Spinal cord (tissue), 10 donors: ENCODE data around the gene GNPTAB. TPM values are rescaled to one million over a fixed set of nuclear protein-coding genes. Genes with fewer than 3 reads are reported as not detected.

Experiments
- DNase-seq, 6 donors: peaks; one replicate each; pipeline versions ENCODE4 v3.0.0 to v3.0.0-alpha.2; 2013 to 2015; ENCODE audit warnings: low spot score in 6 of 6, low read depth in 4 of 6
- H3K27ac ChIP-seq: one replicate; pipeline ENCODE4 v1.5.1; 2013; ENCODE audit warnings: low read depth, low read length, control low read depth
- H3K27me3 ChIP-seq: one replicate; pipeline ENCODE4 v1.6.1; 2013; ENCODE audit warnings: low read length; ENCODE audit not compliant: control insufficient read depth, insufficient read depth
- H3K36me3 ChIP-seq: one replicate; pipeline ENCODE4 v1.6.1; 2013; ENCODE audit warnings: low read length; ENCODE audit not compliant: control insufficient read depth, insufficient read depth
- H3K4me1 ChIP-seq: one replicate; pipeline ENCODE4 v1.6.1; 2013; ENCODE audit warnings: low read length; ENCODE audit not compliant: control insufficient read depth, insufficient read depth
- H3K4me3 ChIP-seq: one replicate; pipeline ENCODE4 v1.5.1; 2013; ENCODE audit warnings: low read depth, low read length, control low read depth
- H3K9me3 ChIP-seq: one replicate; pipeline ENCODE4 v1.6.1; 2013; ENCODE audit warnings: low read length; ENCODE audit not compliant: control insufficient read depth, insufficient read depth
- WGBS: methylation state at CpG from one replicate; pipeline ENCODE4 v1.1.5; 2013; ENCODE audit warnings: missing lambda C conversion rate; ENCODE audit not compliant: insufficient coverage; 5-methylcytosine and 5-hydroxymethylcytosine counted together
- polyA plus RNA-seq, 2 donors: library from polyadenylated mRNA; unstranded; fragments of 120-200 nt; gene quantifications; one replicate each; pipeline ENCODE4 v1.2.1, GENCODE V29; 2013; ENCODE audit not compliant: insufficient read length in 2 of 2
- small RNA-seq: library from RNA; depleted of rRNA; stranded (forward); fragments of <200 nt; gene quantifications from one replicate; pipeline ENCODE3, GENCODE V24; 2014; ENCODE audit warnings: low replicate concordance
- total RNA-seq, 2 donors: library from RNA; depleted of rRNA in 1 of 2; stranded (reverse); fragments of 120-200 nt in 1 of 2; fragments of >200 nt in 1 of 2; gene quantifications; one replicate each; pipeline versions ENCODE4 v1.2.3 to v1.2.4, GENCODE V29; 2013 to 2014
- donor health status: healthy.

The GNPTAB gene
- total and polyA plus RNA-seq, 4 donors = 33.3 to 63.4 (median 59.5) TPM

DNA sequence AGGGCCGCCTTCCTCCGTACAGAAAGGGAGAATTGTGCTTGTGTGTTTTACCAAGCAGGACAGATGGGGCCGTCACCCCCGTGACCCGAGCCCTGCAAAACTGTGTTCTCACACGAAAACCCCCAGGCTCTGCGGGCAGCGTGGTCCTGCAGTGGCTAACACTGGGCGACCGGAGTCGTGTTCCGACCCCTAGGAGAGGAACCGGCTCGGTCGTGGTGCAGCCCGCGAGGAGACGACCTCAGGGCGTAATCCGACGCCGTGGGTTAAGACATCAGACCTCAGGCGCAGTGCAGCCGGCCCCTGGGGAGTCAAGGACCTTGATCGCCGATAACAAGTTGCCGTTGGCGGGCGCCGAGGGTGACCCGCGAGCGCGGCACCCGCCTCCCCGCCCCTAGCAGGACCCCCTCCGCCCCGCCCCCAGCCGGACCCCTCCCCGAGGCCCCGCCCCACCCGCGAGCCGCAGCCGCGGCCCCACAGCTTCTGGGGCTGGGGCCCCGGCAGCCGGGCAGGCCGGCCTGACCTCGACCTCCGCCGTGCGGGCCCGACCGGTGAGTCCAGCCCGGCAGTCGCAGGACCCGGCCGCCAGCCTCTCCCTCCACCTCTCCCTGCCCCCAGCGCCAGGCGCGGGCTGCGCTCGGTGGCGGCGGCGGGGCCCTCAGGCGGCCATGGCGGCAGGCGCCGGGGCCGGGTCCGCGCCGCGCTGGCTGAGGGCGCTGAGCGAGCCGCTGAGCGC, 133.4 kb downstream of the GNPTAB start, which contains the start of gene CHPT1:
Gene CHPT1 (plus strand): TSS at position 444 of the 733 bp plus-strand sequence. CDS start 222 bp downstream, at position 666.
- H3K4me3 ChIP-seq = peak within 1 kb of the TSS; percentile 81
- WGBS = 0% methylated on average over 80 of the region's 80 CpGs
- no peaks in the 10 kb centered on the region for H3K27me3 ChIP-seq
- H3K27ac ChIP-seq = peak within 1 kb of the TSS; percentile 84
- H3K36me3 ChIP-seq = no peaks in the 10 kb centered on the region
- peaks cover 19% of the 10 kb centered on the region for H3K4me1 ChIP-seq
- no peaks in the 10 kb centered on the region for H3K9me3 ChIP-seq
- peak in 4 of 6 donors; percentile 43 to 84 (median 73) for DNase-seq

GRCh38 chr12:101696251-101697196, 134.2 kb downstream of the GNPTAB start:
- H3K27me3 ChIP-seq = no peaks in the 10 kb centered on the region
- H3K9me3 ChIP-seq = no peaks in the 10 kb centered on the region
- peaks cover 19% of the 10 kb centered on the region for H3K4me1 ChIP-seq
- H3K27ac ChIP-seq = peak overlapping the region; percentile 70
- H3K4me3 ChIP-seq = peak overlapping the region; percentile 81
- peak in 2 of 6 donors; percentile 74 to 78 for DNase-seq
- H3K36me3 ChIP-seq = no peaks in the 10 kb centered on the region
- WGBS = 27% methylated on average over 16 of the region's 18 CpGs

- peaks cover 19% of the 10 kb centered on the region for H3K4me1 ChIP-seq
- H3K9me3 ChIP-seq = no peaks in the 10 kb centered on the region
- WGBS = 100% methylated on average over 1 of the region's 1 CpG
- H3K27me3 ChIP-seq = no peaks in the 10 kb centered on the region
- no peaks in the 10 kb centered on the region for H3K36me3 ChIP-seq
- H3K4me3 ChIP-seq = no peak overlapping the region
- no peak for DNase-seq
- no peak overlapping the region for H3K27ac ChIP-seq
Observed at GRCh38 chr12:101695706-101696105, 135.1 kb downstream of the GNPTAB start.

Small RNA genes lying within 50 kb of the gene (small RNA-seq; reads per million reads assigned to genes)
- gene RNA5SP368 (not detected), gene RNA5SP369 (not detected), gene RNU6-101P (not detected), gene RNU6-1183P (not detected), gene RNU6-172P (not detected), gene RNY1P16 (not detected)

Other genes with a start within 250 kb of the GNPTAB start
- gene MYBPC1, start 236.0 kb downstream of the GNPTAB start, total RNA-seq = 10 to 100 TPM in 1 of 2 donors, 1 to 10 TPM in 1; 5.8 to 13.8 TPM
- gene MYBPC1, start 236.0 kb downstream of the GNPTAB start, polyA plus RNA-seq = 1 to 10 TPM; 4.6 to 7.3 TPM
- gene CHPT1, start 133.3 kb downstream of the GNPTAB start, total RNA-seq = 10 to 100 TPM; 48.5 to 53.1 TPM
- gene CHPT1, start 133.3 kb downstream of the GNPTAB start, polyA plus RNA-seq = 10 to 100 TPM; 50.1 to 51.2 TPM
- under 1 TPM; 0.20 to 0.28 TPM for gene SYCP3, start 91.5 kb downstream of the GNPTAB start, total RNA-seq
- 1 to 10 TPM; 2.1 to 2.4 TPM for gene SYCP3, start 91.5 kb downstream of the GNPTAB start, polyA plus RNA-seq
- gene DRAM1, start 46.6 kb upstream of the GNPTAB start, total RNA-seq = 1 to 10 TPM; 4.0 to 4.1 TPM
- 1 to 10 TPM; 5.1 to 5.3 TPM for gene DRAM1, start 46.6 kb upstream of the GNPTAB start, polyA plus RNA-seq
- 10 to 100 TPM; 57.7 to 64.7 TPM for gene WASHC3, start 231.0 kb upstream of the GNPTAB start, total RNA-seq
- 10 to 100 TPM; 42.0 to 56.5 TPM for gene WASHC3, start 231.0 kb upstream of the GNPTAB start, polyA plus RNA-seq